Fibroblast of upper back skin (primary cell): Measurements from ENCODE around the gene CAD.
"Not testable (repeated sequence)": the region's sequence is repeated elsewhere in the genome, so short reads cannot be mapped to it uniquely, and the experiment has no call there.

ENCODE experiments used
- DNase-seq: peaks from one replicate; pipeline ENCODE4 v3.0.0-alpha.2; 2013

CAD gene

GRCh38 chr2:27261241-27261925 is 44.2 kb downstream of the CAD start:
- DNase-seq, result no peak

- no peak for DNase-seq
Measured at GRCh38 chr2:27261926-27262298, 44.7 kb downstream of the CAD start.

GRCh38 chr2:27262379-27263286 is 45.5 kb downstream of the CAD start, which contains the start of gene SLC30A3:
Gene SLC30A3, minus strand, starts transcription at chr2:27263047. Its CDS starts 141 bp downstream, at chr2:27262906.
- DNase-seq, result peak; percentile 14

GRCh38 chr2:27263287-27264252 is 46.4 kb downstream of the CAD start:
- DNase-seq, result no peak

- no peak for DNase-seq
Measured at GRCh38 chr2:27264253-27264752, 47.1 kb downstream of the CAD start.

GRCh38 chr2:27264753-27265535 is 47.8 kb downstream of the CAD start:
- DNase-seq, result peak; percentile 26

GRCh38 chr2:27265536-27265870 is 48.3 kb downstream of the CAD start:
- DNase-seq, result no peak

GRCh38 chr2:27268296-27268695 is 51.1 kb downstream of the CAD start:
- DNase-seq, result not testable (repeated sequence)

GRCh38 chr2:27270131-27270530 is 53.0 kb downstream of the CAD start:
- DNase-seq, result no peak

- DNase-seq, result no peak
Measured at GRCh38 chr2:27270670-27271069, 53.5 kb downstream of the CAD start.

- DNase-seq, result no peak
Measured at GRCh38 chr2:27271631-27272340, 54.6 kb downstream of the CAD start.

GRCh38 chr2:27272537-27273522 is 55.7 kb downstream of the CAD start:
- DNase-seq, result not testable (repeated sequence)

- DNase-seq, result no peak
Measured at GRCh38 chr2:27275211-27276150, 58.3 kb downstream of the CAD start, which contains the start of gene DNAJC5G. Gene DNAJC5G, plus strand, starts transcription at chr2:27275433. Its CDS starts 1,296 bp downstream, at chr2:27276729.

- DNase-seq, result no peak
Measured at GRCh38 chr2:27278010-27278409, 60.8 kb downstream of the CAD start.

- DNase-seq, result no peak
Measured at GRCh38 chr2:27280826-27281225, 63.7 kb downstream of the CAD start.

- no peak for DNase-seq
Measured at GRCh38 chr2:27281442-27281841, 64.3 kb downstream of the CAD start.

- DNase-seq, result no peak
Measured at GRCh38 chr2:27281855-27282559, 64.8 kb downstream of the CAD start, which contains the start of gene TRIM54. Gene TRIM54, plus strand, starts transcription at chr2:27282429. Its CDS starts 303 bp downstream, at chr2:27282732.

GRCh38 chr2:27282892-27283291 is 65.7 kb downstream of the CAD start:
- DNase-seq, result no peak
